Activated T-helper 2 cell treated with anti-CD3 and anti-CD28 coated beads, Interferon-gamma antibody, Interleukin-2, Interleukin-4, amounts not matched to agents 10 μg/mL and 5 μg/mL and 100 μg/mL, durations not matched to agents 14 hours and 24 hours and 36 hours (primary cell): ENCODE results near the gene NT5C1A. TPM values are rescaled to one million over a fixed set of nuclear protein-coding genes. Genes with fewer than 3 reads are reported as not detected.

Experiments
- total RNA-seq: library from RNA; stranded (reverse); gene quantifications from 2 replicates; pipeline ENCODE4 v1.2.3, GENCODE V29; 2022

The NT5C1A gene
- total RNA-seq, 1 donor from 2014 or later = 1.2 TPM

Other genes with a start within 250 kb of the NT5C1A start
- gene BMP8A, start 180.5 kb downstream of the NT5C1A start, total RNA-seq = 0.11 TPM in 1 of 2 replicates, not detected in the other
- 369 and 375 TPM in 2 replicates for gene PABPC4, start 95.3 kb downstream of the NT5C1A start, total RNA-seq
- gene HEYL, start 32.5 kb downstream of the NT5C1A start, total RNA-seq = 0.73 and 0.74 TPM in 2 replicates
- 0.39 and 0.48 TPM in 2 replicates for gene HPCAL4, start 19.3 kb upstream of the NT5C1A start, total RNA-seq
- 63.0 and 67.6 TPM in 2 replicates for gene PPIE, start 66.8 kb upstream of the NT5C1A start, total RNA-seq
- gene OXCT2, start 99.2 kb upstream of the NT5C1A start, total RNA-seq = 5.5 and 5.6 TPM in 2 replicates
- 1.8 and 1.9 TPM in 2 replicates for gene BMP8B, start 116.8 kb upstream of the NT5C1A start, total RNA-seq
- 22.8 and 26.2 TPM in 2 replicates for gene TRIT1, start 211.4 kb upstream of the NT5C1A start, total RNA-seq
- 0.50 and 0.57 TPM in 2 replicates for gene MYCL, start 229.8 kb upstream of the NT5C1A start, total RNA-seq